HG03558 (cell line): ENCODE data around the gene E2F1.
"Not testable (repeated sequence)": the region's sequence is repeated elsewhere in the genome, so short reads cannot be mapped to it uniquely, and the experiment has no call there.

Experiments
- ATAC-seq: cut with Tn5 transposase; IDR thresholded peaks from one replicate; pipeline ENCODE4 v1.9.1; 2021; ENCODE audit warnings: moderate number of reproducible peaks; ENCODE audit not compliant: unreplicated experiment; ENCODE audit errors: extremely low read depth

E2F1 gene

DNA sequence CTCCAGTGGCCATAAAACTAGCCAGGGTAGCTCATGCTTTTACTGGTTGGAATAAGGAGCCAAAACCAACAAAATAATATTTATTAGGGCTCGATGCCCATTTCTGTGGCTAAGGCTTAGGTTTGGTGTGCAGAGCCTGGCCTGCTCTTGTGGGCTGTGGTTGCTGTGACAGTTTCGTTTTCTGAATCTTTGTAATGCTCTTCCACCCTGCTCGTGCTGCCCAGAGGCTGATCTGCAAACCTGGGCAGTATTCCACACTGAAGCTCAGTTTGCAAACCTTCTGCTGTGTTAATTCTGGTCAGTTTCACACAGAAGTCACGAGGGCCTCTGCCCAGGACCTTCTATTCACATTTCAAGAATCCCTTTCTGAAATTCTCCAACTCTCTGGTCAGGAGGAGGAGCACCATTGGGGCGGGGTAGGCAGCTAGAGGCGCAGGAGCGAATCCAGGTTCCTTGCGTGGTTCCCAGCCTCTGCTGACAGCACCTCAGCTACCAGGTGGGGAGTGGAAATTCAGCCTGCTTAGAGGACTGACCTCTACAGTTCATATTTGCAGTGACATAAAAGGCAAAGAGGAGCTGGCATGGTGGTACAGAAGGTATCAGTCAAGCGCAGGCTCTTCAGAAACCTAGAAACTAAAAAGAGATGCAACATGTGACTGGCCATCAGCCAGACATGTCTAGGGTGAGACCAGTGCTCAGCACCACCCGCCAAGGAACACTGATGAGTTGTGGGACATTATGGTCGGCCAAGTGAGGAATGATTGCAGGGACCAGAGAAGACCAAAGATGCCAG, 38.4 kb downstream of the E2F1 start:
- no peak for ATAC-seq

- ATAC-seq, result not testable (repeated sequence)
Measured at GRCh38 chr20:33646959-33647602, 39.1 kb downstream of the E2F1 start.

GRCh38 chr20:33646191-33646590, 40.0 kb downstream of the E2F1 start:
- no peak for ATAC-seq

- ATAC-seq, result no peak
Measured at GRCh38 chr20:33645396-33645795, 40.8 kb downstream of the E2F1 start.

DNA sequence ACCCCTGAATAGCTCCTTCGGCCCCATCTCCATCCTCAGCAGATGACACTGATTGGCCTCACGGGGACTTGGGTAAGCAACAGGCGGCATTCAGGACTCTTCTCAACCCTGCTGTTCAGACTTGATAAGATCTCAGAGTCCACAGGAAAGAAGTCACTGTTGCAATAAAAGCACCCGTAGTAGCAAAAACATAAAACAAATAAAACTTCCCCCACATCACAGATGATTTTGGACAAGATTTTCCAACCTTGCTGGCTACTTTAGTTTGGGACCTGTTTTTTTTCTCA, 41.2 kb downstream of the E2F1 start:
- no peak for ATAC-seq

DNA sequence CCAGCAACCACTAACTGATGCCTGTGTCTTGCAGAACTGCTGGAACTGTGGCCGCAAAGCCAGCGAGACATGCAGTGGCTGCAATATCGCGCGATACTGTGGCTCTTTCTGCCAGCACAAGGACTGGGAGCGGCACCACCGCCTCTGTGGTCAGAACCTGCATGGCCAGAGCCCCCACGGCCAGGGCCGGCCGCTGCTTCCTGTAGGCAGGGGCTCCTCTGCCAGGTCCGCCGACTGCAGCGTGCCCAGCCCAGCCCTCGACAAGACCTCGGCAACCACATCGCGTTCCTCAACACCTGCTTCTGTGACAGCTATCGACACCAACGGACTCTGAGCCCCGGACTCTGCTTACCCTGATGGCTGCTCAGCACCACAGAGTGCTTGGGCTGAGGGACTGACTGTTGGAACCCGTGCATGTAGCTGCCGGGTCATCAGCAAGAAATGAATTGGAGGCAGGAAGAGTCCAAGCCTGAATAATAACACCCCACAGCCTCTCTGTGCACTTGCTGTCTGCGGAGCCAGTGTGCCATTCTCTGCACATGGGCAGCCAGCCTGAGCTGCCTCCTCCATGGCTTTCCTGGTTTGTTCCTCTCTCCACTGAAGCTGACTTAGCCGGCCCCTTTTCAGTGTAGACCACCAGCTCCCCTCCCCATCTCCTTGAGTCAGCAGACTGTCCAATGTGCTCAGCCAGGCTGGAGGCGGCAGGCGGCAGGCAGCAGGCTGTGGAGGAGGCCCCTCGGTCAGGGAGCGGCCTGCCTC, 41.7 kb downstream of the E2F1 start:
- no peak for ATAC-seq

GRCh38 chr20:33640287-33640686, 45.9 kb downstream of the E2F1 start:
- no peak for ATAC-seq

GRCh38 chr20:33636776-33637175, 49.4 kb downstream of the E2F1 start:
- ATAC-seq, result no peak

DNA sequence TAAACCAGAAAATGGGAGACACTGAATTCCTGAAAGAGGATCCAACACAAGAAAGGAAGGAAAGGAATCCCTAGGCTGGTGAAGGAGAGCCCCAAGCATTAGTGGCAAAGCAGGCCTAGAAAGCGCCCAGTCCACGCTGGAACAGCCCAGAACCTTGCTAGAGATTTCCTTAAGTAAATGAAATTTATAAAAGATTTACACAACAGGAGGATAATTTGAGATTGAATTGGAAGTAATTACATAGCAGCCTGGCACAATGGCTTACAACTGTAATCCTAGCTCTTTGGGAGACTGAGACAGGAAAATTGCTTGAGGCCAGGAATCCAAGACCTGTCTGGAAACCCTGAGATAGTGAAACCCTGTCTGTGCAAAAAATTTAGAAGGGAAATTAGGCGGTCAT, 50.8 kb downstream of the E2F1 start:
- no peak for ATAC-seq

DNA sequence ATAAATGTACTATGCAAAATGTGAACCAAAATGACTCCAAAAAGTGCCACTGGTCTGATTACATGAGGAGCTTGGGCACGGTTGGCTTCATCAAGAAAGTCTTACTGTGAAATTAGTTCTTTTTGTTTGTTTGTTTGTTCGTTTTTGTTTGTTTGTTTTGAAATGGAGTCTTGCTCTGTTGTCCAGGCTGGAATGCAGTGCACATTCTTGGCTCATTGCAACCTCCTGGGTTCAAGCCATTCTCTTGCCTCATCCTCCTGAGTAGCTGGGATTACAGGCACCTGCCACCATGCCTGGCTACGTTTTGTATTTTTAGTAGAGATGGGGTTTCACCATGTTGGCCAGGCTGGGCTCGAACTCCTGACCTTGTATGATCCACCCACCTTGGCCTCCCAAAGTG, 54.3 kb downstream of the E2F1 start:
- ATAC-seq, result not testable (repeated sequence)

DNA sequence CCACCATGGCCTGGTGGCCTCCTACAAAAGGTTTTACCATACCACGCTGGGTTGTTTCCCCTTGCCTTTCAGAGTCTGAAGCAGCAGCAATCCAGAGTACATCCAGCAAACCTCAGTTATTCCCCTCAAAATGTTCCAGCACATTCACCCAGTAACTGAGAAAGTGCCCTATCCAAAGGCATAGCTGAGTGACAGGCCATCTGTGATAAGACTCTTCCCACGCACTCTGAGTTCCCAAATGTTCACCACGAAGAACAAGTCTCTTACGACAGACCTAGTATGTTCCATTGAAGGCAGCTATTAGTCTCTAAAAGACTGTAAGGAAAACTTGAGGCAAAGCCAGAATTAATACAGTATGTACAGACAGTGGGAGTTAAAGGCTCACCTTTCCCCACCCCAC, 55.7 kb downstream of the E2F1 start:
- no peak for ATAC-seq

GRCh38 chr20:33629979-33630378, 56.2 kb downstream of the E2F1 start:
- no peak for ATAC-seq

DNA sequence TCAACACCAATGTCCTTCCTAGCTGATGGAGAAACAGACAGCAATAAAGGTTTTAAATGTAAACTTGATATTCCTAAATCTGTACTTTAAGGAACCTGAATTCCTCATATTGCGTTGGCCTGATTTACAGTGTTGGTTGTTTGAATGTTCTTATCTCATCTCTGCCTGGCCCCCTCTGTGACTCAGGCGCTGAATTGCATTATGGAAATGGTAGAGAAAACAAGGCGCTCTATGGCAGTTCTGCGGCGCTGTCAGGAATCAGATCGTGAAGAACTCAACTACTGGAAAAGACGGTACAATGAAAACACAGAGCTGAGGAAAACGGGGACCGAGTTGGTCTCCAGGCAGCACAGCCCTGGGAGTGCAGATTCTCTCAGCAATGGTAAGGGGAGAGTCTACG, 56.7 kb downstream of the E2F1 start:
- no peak for ATAC-seq

GRCh38 chr20:33627577-33628216, 58.5 kb downstream of the E2F1 start:
- ATAC-seq, result no peak

DNA sequence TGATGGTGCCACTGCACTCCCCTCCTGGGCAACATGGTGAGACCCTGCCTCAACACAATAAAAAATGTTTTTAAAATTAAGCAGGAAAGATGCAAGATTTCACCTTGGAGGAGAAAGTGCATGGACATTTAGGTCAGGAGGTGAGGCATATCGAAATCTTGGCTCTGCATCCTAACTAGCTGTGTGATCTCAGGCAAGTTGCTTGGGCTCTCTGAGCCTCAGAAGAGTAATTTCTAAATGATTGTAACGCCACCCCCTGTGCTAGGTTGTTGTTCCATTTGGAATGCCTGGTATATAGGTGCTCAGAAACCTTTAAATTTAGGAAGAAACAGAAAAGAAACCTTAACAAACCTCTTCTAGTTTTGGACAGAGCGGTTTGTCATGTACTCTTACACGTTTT, 60.0 kb downstream of the E2F1 start:
- ATAC-seq, result no peak
